ENCODE measurements around the gene ATP1B3. TPM values are rescaled to one million over a fixed set of nuclear protein-coding genes. Genes with fewer than 3 reads are reported as not detected.
A peak's percentile ranks its signal among the peaks of the same experiment; 100 is the strongest.

The ATP1B3 gene
- total RNA-seq, 1 experiment from 2014 or later: 167 TPM

DNA sequence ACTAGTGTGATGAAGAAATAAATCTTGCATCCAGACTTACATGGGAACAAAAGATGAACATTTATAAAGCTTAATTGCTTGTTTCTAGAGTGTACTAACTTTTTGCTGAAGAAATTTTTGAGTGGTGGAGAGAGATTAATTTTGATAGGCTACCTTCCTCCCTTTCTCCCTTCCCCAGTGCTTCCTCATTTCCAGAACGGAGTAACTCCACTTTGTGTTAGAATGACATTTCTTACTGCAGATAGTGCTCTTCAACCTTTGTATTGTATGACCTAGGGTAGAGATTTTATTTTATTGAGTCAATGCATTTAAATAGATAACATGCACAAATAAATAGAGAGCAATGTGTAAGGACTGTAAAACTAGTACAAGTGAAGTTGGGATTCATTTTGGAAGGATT lies 1.9 kb downstream of the ATP1B3 start:
- intact Hi-C loops (cut with micrococcal nuclease; ENCODE audit: unreplicated experiment): loop anchor here (5.0 to 10.0 kb wide), 2 partner anchors 301 to 644 kb away; partner anchors contain the start of gene PXYLP1
- H3K4me1 ChIP-seq (ENCODE audit: insufficient read depth, low read length, poor library complexity, severe bottlenecking): peaks cover 33% of the 10 kb centered on the region
- DNase-seq (ENCODE audit: low spot score): no peak
- ChIA-PET CTCF (no interaction called here), POLR2A (ENCODE audit: low non-redundant PET) (no interaction called here)
- H3K27ac ChIP-seq (ENCODE audit: low read depth, low read length, poor library complexity, severe bottlenecking): peak overlapping the region; percentile 97
- TF ChIP-seq, protein P1, sequence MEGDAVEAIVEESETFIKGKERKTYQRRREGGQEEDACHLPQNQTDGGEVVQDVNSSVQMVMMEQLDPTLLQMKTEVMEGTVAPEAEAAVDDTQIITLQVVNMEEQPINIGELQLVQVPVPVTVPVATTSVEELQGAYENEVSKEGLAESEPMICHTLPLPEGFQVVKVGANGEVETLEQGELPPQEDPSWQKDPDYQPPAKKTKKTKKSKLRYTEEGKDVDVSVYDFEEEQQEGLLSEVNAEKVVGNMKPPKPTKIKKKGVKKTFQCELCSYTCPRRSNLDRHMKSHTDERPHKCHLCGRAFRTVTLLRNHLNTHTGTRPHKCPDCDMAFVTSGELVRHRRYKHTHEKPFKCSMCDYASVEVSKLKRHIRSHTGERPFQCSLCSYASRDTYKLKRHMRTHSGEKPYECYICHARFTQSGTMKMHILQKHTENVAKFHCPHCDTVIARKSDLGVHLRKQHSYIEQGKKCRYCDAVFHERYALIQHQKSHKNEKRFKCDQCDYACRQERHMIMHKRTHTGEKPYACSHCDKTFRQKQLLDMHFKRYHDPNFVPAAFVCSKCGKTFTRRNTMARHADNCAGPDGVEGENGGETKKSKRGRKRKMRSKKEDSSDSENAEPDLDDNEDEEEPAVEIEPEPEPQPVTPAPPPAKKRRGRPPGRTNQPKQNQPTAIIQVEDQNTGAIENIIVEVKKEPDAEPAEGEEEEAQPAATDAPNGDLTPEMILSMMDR (conservative IDR thresholded peaks at IDR 0.05; ENCODE audit: low read depth, low read length): no peak
- TF ChIP-seq EZH2 (IDR thresholded peaks at IDR 0.05; ENCODE audit: borderline replicate concordance, low read depth, low read length, poor library complexity, severe bottlenecking): no peak
- no TSS peak for BruUV-seq (replicated peaks)
- H3K36me3 ChIP-seq (ENCODE audit: insufficient read depth, low read length, poor library complexity, severe bottlenecking): no peaks in the 10 kb centered on the region
- peak overlapping the region; percentile 99 for H3K4me3 ChIP-seq (ENCODE audit: low read depth, low read length, poor library complexity, severe bottlenecking)
- no peaks in the 10 kb centered on the region for H3K9me3 ChIP-seq (ENCODE audit: low read depth, low read length, poor library complexity, severe bottlenecking)
- H3K27me3 ChIP-seq (replicated peaks; ENCODE audit: insufficient read depth, low read depth, low read length, poor library complexity): no peaks in the 10 kb centered on the region

DNA sequence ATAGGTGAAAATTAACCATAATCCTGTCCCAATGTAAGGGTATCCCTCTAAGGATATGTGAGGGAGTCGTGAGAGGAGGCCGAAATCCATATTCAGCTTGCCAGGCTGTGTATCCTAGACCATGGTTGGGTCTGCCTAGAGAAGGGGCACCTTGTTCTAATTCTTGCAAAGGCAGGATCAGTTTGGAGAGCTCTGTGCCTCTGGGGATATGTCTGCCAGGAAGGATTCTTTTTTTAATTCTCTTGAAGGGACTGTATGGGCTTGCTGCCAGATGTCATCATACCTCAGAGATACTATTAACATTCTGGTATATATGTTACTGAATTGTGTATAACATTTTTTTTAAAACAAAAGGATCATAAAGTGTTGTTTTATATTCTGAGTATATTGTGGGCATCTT lies 2.4 kb downstream of the ATP1B3 start:
- intact Hi-C loops (cut with micrococcal nuclease; ENCODE audit: unreplicated experiment): loop anchor here (5.0 to 10.0 kb wide), 2 partner anchors 302 to 644 kb away; partner anchors contain the start of gene PXYLP1
- no peak for TF ChIP-seq EZH2 (IDR thresholded peaks at IDR 0.05; ENCODE audit: borderline replicate concordance, low read depth, low read length, poor library complexity, severe bottlenecking)
- TF ChIP-seq, protein P1 (conservative IDR thresholded peaks at IDR 0.05; ENCODE audit: low read depth, low read length): no peak
- peak overlapping the region; percentile 97 for H3K27ac ChIP-seq (ENCODE audit: low read depth, low read length, poor library complexity, severe bottlenecking)
- H3K9me3 ChIP-seq (ENCODE audit: low read depth, low read length, poor library complexity, severe bottlenecking): no peaks in the 10 kb centered on the region
- H3K27me3 ChIP-seq (replicated peaks; ENCODE audit: insufficient read depth, low read depth, low read length, poor library complexity): no peaks in the 10 kb centered on the region
- peak; percentile 66 for DNase-seq (ENCODE audit: low spot score)
- no TSS peak for BruUV-seq (replicated peaks)
- peaks cover 33% of the 10 kb centered on the region for H3K4me1 ChIP-seq (ENCODE audit: insufficient read depth, low read length, poor library complexity, severe bottlenecking)
- peak overlapping the region; percentile 99 for H3K4me3 ChIP-seq (ENCODE audit: low read depth, low read length, poor library complexity, severe bottlenecking)
- ChIA-PET POLR2A (ENCODE audit: low non-redundant PET) (no interaction called here), CTCF (no interaction called here)
- H3K36me3 ChIP-seq (ENCODE audit: insufficient read depth, low read length, poor library complexity, severe bottlenecking): no peaks in the 10 kb centered on the region

GRCh38 chr3:141881702-141882101 lies 5.3 kb downstream of the ATP1B3 start:
- peak; percentile 12 for DNase-seq (ENCODE audit: low spot score)
- intact Hi-C loops (cut with micrococcal nuclease; ENCODE audit: unreplicated experiment): no loop called here
- Histone ChIP-seq H3K9me3 (ENCODE audit: low read depth, low read length, poor library complexity, severe bottlenecking) (no peaks in the 10 kb centered on the region), H3K36me3 (ENCODE audit: insufficient read depth, low read length, poor library complexity, severe bottlenecking) (no peaks in the 10 kb centered on the region), H3K4me3 (ENCODE audit: low read depth, low read length, poor library complexity, severe bottlenecking) (no peak overlapping the region), H3K4me1 (ENCODE audit: insufficient read depth, low read length, poor library complexity, severe bottlenecking) (peaks cover 29% of the 10 kb centered on the region), H3K27me3 (replicated peaks; ENCODE audit: insufficient read depth, low read depth, low read length, poor library complexity) (no peaks in the 10 kb centered on the region), H3K27ac (ENCODE audit: low read depth, low read length, poor library complexity, severe bottlenecking) (no peak overlapping the region)
- BruUV-seq (replicated peaks): no TSS peak
- ChIA-PET POLR2A (ENCODE audit: low non-redundant PET) (no interaction called here), CTCF (no interaction called here)
- TF ChIP-seq, protein P1 (conservative IDR thresholded peaks at IDR 0.05; ENCODE audit: low read depth, low read length): no peak
- no peak for TF ChIP-seq EZH2 (IDR thresholded peaks at IDR 0.05; ENCODE audit: borderline replicate concordance, low read depth, low read length, poor library complexity, severe bottlenecking)
